K562 (cell line): Measurements from ENCODE around the gene VPS4A. TPM values are rescaled to one million over a fixed set of nuclear protein-coding genes. Genes with fewer than 3 reads are reported as not detected.

Experiments
- ATAC-seq: fragments of 200-7000 bp; cut with Tn5 transposase; 3 replicates; pipeline ENCODE4 v1.9.1; 2020; ENCODE audit warnings: moderate library complexity
- BruUV-seq: library from RNA; stranded (reverse); fragments of 400-500 nt; replicated peaks from 2 replicates; lab custom pipeline; 2021; lab: Mats Ljungman, UMichigan
- CTCF ChIA-PET: fragments of 300-600 bp; formaldehyde crosslinking; extraction: SDS; loops from one replicate; lab custom pipeline; 2021; ENCODE audit warnings: low intra/inter-chr PET ratio; lab: Yijun Ruan, JAX
- POLR2A ChIA-PET: fragments of 300-600, 350-650 bp; sonication (Branson Sonifier 250); formaldehyde crosslinking; extraction: SDS; loops from one replicate; lab custom pipeline; 2021; ENCODE audit warnings: antibody characterized with exemption, inconsistent platforms; lab: Yijun Ruan, JAX
- DNase-seq, 4 experiments: peaks; one replicate each; pipeline versions ENCODE4 v3.0.0 to v3.0.0-alpha.2; 2011 to 2018; ENCODE audit warnings: low spot score in 3 of 4, mixed read lengths in 3 of 4; ENCODE audit errors: extremely low read depth in 1 of 4
- FAIRE-seq: peaks from 2 replicates; lab custom pipeline; 2011; peaks lifted over from hg19 to GRCh38; lab: Jason Lieb, UNC
- H2AFZ ChIP-seq: 2 replicates; pipeline ENCODE4 v1.6.0; 2011; ENCODE audit warnings: low read depth, low read length, control low read depth, inconsistent platforms
- H3K27ac ChIP-seq: fragments of 200-600 bp; 3 replicates; pipeline ENCODE4 v1.8.0; 2011; ENCODE audit warnings: low read depth, mild to moderate bottlenecking, control low read depth, inconsistent platforms, low read length, moderate library complexity, mixed read lengths; ENCODE audit errors: extremely low read depth
- H3K27me3 ChIP-seq, 2 experiments: fragments of 300-600 bp in 1 of 2; 2 replicates in 1 of 2; 3 replicates in 1 of 2; pipeline versions ENCODE4 v1.6.0 to v1.8.0; 2011; ENCODE audit warnings: inconsistent platforms in 2 of 2, low read length in 2 of 2, mild to moderate bottlenecking in 1 of 2, mixed read lengths in 1 of 2, moderate library complexity in 1 of 2; ENCODE audit not compliant: control insufficient read depth in 2 of 2, insufficient read depth in 2 of 2
- H3K36me3 ChIP-seq: fragments of 300-600 bp; 3 replicates; pipeline ENCODE4 v1.8.0; 2011; ENCODE audit warnings: mild to moderate bottlenecking, low read length, inconsistent platforms; ENCODE audit not compliant: control insufficient read depth, insufficient read depth
- H3K4me1 ChIP-seq, 2 experiments: fragments of 200-600 bp in 1 of 2; replicated peaks in 1 of 2; 2 replicates in 1 of 2; 3 replicates in 1 of 2; pipeline versions ENCODE4 v1.5.1 to v1.8.0; 2011; ENCODE audit warnings: inconsistent platforms in 2 of 2, low read length in 2 of 2, mild to moderate bottlenecking in 1 of 2, mixed read lengths in 1 of 2, moderate library complexity in 1 of 2; ENCODE audit not compliant: control insufficient read depth in 2 of 2, insufficient read depth in 2 of 2
- H3K4me2 ChIP-seq: 2 replicates; pipeline ENCODE4 v1.6.1; 2011; ENCODE audit warnings: low read length, control low read depth, inconsistent platforms, mixed read lengths; ENCODE audit not compliant: insufficient read depth
- H3K4me3 ChIP-seq: fragments of 200-600 bp; sonication (generic), shearing (Covaris generic); 2 replicates; pipeline ENCODE4 v1.5.1; 2016; ENCODE audit warnings: control low read depth, inconsistent platforms
- H3K79me2 ChIP-seq: fragments of 200-600 bp; 3 replicates; pipeline ENCODE4 v1.8.0; 2011; ENCODE audit warnings: low read length, inconsistent platforms; ENCODE audit not compliant: control insufficient read depth, insufficient read depth
- H3K9ac ChIP-seq, 2 experiments: 2 replicates each; pipeline versions ENCODE4 v1.6.0 to v1.6.1; 2011; ENCODE audit warnings: low read depth in 2 of 2, low read length in 2 of 2, control low read depth in 1 of 2, inconsistent platforms in 1 of 2, mild to moderate bottlenecking in 1 of 2, mixed read lengths in 1 of 2; ENCODE audit not compliant: insufficient read depth in 1 of 2
- H3K9me1 ChIP-seq: one replicate; pipeline ENCODE4 v1.6.0; 2011; ENCODE audit warnings: inconsistent platforms, mild to moderate bottlenecking, low read length, moderate library complexity; ENCODE audit not compliant: control insufficient read depth, insufficient read depth
- H3K9me3 ChIP-seq: replicated peaks from 2 replicates; pipeline ENCODE4 v1.5.1; 2011; ENCODE audit warnings: low read depth, low read length, inconsistent platforms; ENCODE audit not compliant: control insufficient read depth, insufficient read depth
- H4K20me1 ChIP-seq: replicated peaks from 2 replicates; pipeline ENCODE4 v1.6.1; 2011; ENCODE audit warnings: low read length, inconsistent platforms, mixed read lengths; ENCODE audit not compliant: control insufficient read depth, insufficient read depth
- ADNP ChIP-seq: fragments of 200-800 bp; sonication (Bioruptor generic); IDR thresholded peaks from 2 replicates; pipeline ENCODE4 v1.6.1; 2016; ENCODE audit warnings: missing genetic modification characterization, missing compliant biosample characterization
- HDAC8 ChIP-seq: fragments of 450-650 bp; IDR thresholded peaks from 2 replicates; pipeline ENCODE4 v1.6.1; 2016; ENCODE audit warnings: mild to moderate bottlenecking, missing genetic modification characterization, moderate library complexity, missing compliant biosample characterization
- ILF3 ChIP-seq: fragments of 450-650 bp; IDR thresholded peaks from 2 replicates; pipeline ENCODE4 v1.6.1; 2018; ENCODE audit warnings: antibody characterized with exemption, mild to moderate bottlenecking, moderate library complexity, borderline replicate concordance
- MCM2 ChIP-seq: fragments of 450-650 bp; IDR thresholded peaks from 2 replicates; pipeline ENCODE4 v1.6.1; 2017; ENCODE audit warnings: low read depth, mild to moderate bottlenecking
- MEIS2 ChIP-seq: fragments of 450-650 bp; IDR thresholded peaks from 2 replicates; pipeline ENCODE4 v1.6.1; 2014; ENCODE audit warnings: mild to moderate bottlenecking; ENCODE audit not compliant: partially characterized antibody
- PCBP1 ChIP-seq: fragments of 200-400 bp; formaldehyde crosslinking; IDR thresholded peaks from 2 replicates; pipeline ENCODE4 v1.6.1; 2018; ENCODE audit warnings: mild to moderate bottlenecking, low read depth, low read length; ENCODE audit not compliant: poor library complexity, severe bottlenecking
- RBFOX2 ChIP-seq: fragments of 200-400 bp; formaldehyde crosslinking; IDR thresholded peaks from 2 replicates; pipeline ENCODE4 v1.6.1; 2017; ENCODE audit warnings: low read depth, mild to moderate bottlenecking, low read length, moderate library complexity
- WGBS: fragments of 100-300 bp; shearing (Covaris generic); methylation state at CpG from one replicate; pipeline ENCODE4 v1.1.6; 2016; ENCODE audit warnings: low coverage, mixed read lengths; ENCODE audit not compliant: insufficient coverage; ENCODE audit errors: missing lambda C conversion rate; 5-methylcytosine and 5-hydroxymethylcytosine counted together
- in situ Hi-C: fragments of 300-500 bp; cut with MboI; formaldehyde crosslinking; loops from 4 replicates; pipeline ENCODE4 v1.15.0; 2018; ENCODE audit warnings: inconsistent platforms, mixed read lengths
- intact Hi-C: fragments of 100-400 bp; cut with micrococcal nuclease; formaldehyde crosslinking; loops from 2 replicates; pipeline ENCODE4 v1.14.2; 2022
- polyA plus RNA-seq, 8 experiments: library from polyadenylated mRNA; depleted of rRNA in 4 of 8; stranded (reverse) in 5 of 8; unstranded in 3 of 8; fragments of >200 nt; fragmentation: Nextera tagmentation in 2 of 8; fragmentation: Illumina TruSeq in 1 of 8; extraction: Ambion mirVana in 2 of 8; extraction: Trizol in 1 of 8; gene quantifications; 2 replicates each; pipeline versions ENCODE4 v1.2.1 to v1.2.3, GENCODE V29; 2011 to 2014; ENCODE audit warnings: inconsistent platforms in 1 of 8, missing spikeins in 1 of 8
- total RNA-seq, 7 experiments: library from RNA; depleted of rRNA in 6 of 7; stranded (reverse); fragments of >200 nt in 6 of 7; fragmentation: Illumina TruSeq in 2 of 7; extraction: Trizol in 2 of 7; gene quantifications; 2 replicates each; pipeline versions ENCODE4 v1.2.1 to v1.2.3, GENCODE V29; 2011 to 2021; ENCODE audit warnings: low replicate concordance in 1 of 7

The VPS4A gene
- total and polyA plus RNA-seq, 9 of the 15 experiments (the other 6 are each of a cell fraction or from before 2014, with no cell fraction given), result 7.6 to 45.4 (median 29.9) TPM

DNA sequence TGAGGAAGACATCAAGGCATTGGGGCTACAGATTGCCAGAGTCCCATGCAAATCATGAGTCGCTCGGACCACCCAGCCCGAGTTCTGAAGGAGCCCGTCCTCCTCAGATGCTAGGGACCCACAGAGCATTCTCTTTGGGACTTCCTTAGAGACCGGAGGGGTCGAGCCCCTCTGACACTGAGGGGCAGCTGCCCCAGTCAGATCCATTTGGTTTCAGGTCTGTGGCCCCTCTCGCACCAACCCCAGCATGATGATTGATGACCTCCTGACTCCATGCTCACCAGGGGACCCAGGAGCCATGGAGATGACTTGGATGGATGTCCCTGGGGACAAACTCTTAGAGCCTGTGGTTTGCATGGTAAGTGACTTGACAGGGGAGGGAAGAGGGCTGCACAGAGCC is 11.2 kb downstream of the VPS4A start:
- H3K4me1 ChIP-seq, result peaks cover 11 to 38% of the 10 kb centered on the region in 2 experiments; a peak in 4 of 5 replicates
- POLR2A ChIA-PET, result interaction anchor here (1.0 to 2.4 kb wide), 2 partner anchors 11 to 13 kb away, joined by 3 to 7 read pairs; no protein-coding TSS in a partner anchor
- in situ Hi-C loops, result no loop called here

DNA sequence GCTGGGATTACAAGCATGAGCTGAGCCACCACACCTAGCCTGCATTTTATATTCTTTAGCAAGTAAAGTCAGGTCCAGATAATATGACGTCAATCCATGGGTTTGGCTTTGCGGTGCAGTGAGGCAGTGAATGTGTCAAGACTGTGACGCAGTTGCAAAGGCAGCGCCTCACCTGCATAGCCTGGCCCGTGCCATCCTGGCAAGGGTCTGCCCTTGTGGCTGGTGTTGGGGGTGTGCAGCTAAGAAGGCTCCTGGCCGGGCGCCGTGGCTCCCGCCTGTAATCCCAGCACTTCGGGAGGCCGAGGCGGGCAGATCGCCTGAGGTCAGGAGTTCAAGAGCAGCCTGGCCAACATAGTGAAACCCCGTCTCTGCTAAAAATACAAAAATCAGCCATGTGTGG is 12.3 kb downstream of the VPS4A start:
- Histone ChIP-seq H3K9me1 (no peaks in the 10 kb centered on the region), H3K4me2 (no peak overlapping the region), H3K9ac (no peak overlapping the region; a peak in 1 of 4 replicates), H3K9me3 (no peaks in the 10 kb centered on the region), H2AFZ (no peak overlapping the region), H3K4me1 (peaks cover 14 to 48% of the 10 kb centered on the region in 2 experiments; a peak in 4 of 5 replicates), H3K79me2 (peaks cover 69% of the 10 kb centered on the region), H4K20me1 (peaks cover 31% of the 10 kb centered on the region; the same call in 1 of the 2 replicates), H3K36me3 (peaks cover 96% of the 10 kb centered on the region), H3K27ac (no peak overlapping the region), H3K27me3 (no peaks in the 10 kb centered on the region), H3K4me3 (no peak overlapping the region)
- 95% methylated on average over 12 of the region's 14 CpGs for WGBS
- intact Hi-C loops, result no loop called here
- DNase-seq (no peak), ATAC-seq (no peak), FAIRE-seq (no peak)
- ChIA-PET CTCF (no interaction called here), POLR2A (interaction anchor here (0.6 to 2.4 kb wide), 4 partner anchors 10 to 822 kb away, joined by 3 to 7 read pairs (median 4); no protein-coding TSS in a partner anchor)
- in situ Hi-C loops, result no loop called here
- no TSS peak for BruUV-seq
- peak; percentile 39 for TF ChIP-seq RBFOX2
- no peak for TF ChIP-seq ILF3

More for the DNA sequence above, 11.2 kb downstream of the VPS4A start:
- peaks cover 58% of the 10 kb centered on the region for H3K79me2 ChIP-seq
- no peak overlapping the region for H3K4me3 ChIP-seq
- H3K9me3 ChIP-seq, result no peaks in the 10 kb centered on the region
- CTCF ChIA-PET, result no interaction called here
- H2AFZ ChIP-seq, result no peak overlapping the region
- H4K20me1 ChIP-seq, result peaks cover 31% of the 10 kb centered on the region; the same call in 1 of the 2 replicates
- 84% methylated on average over 7 of the region's 7 CpGs for WGBS
- H3K9ac ChIP-seq, result peak overlapping the region in 1 of 2 experiments; percentile 8; a peak in 1 of 4 replicates
- TF ChIP-seq ADNP (no peak), MCM2 (no peak), RBFOX2 (peak; percentile 40), HDAC8 (tag) (no peak), MEIS2 (peak; percentile 18), PCBP1 (no peak)
- TF ChIP-seq, all 486 proteins: peak for 2
- no peak overlapping the region for H3K4me2 ChIP-seq
- no peaks in the 10 kb centered on the region for H3K9me1 ChIP-seq
- DNase-seq, result no peak
- no TSS peak for BruUV-seq
- FAIRE-seq, result no peak
- no peak overlapping the region for H3K27ac ChIP-seq
- H3K36me3 ChIP-seq, result peaks cover 94% of the 10 kb centered on the region
- no peak for ATAC-seq
- no peaks in the 10 kb centered on the region for H3K27me3 ChIP-seq
- intact Hi-C loops, result no loop called here
